Astrocyte of the cerebellum (primary cell): ENCODE results near the gene BUB3.

ENCODE experiments used
- DNase-seq: peaks from one replicate; pipeline ENCODE4 v3.0.0-alpha.2; 2011; ENCODE audit warnings: low read depth
- H3K4me3 ChIP-seq: 2 replicates; pipeline ENCODE4 v1.5.1; 2011; ENCODE audit warnings: mild to moderate bottlenecking, low read depth, low read length, moderate library complexity
- CTCF ChIP-seq: IDR thresholded peaks from 2 replicates; pipeline ENCODE4 v1.5.1; 2012; ENCODE audit warnings: low read length, low read depth, moderate library complexity, mild to moderate bottlenecking; ENCODE audit errors: missing control alignments
- in situ Hi-C: cut with HindIII; loops from 2 replicates; pipeline ENCODE4 v1.10.0; 2017; ENCODE audit warnings: low sequenced_read_pairs

The BUB3 gene

GRCh38 chr10:123154711-123155505, 706 bp downstream of the BUB3 start:
- in situ Hi-C loops, result no loop called here
- TF ChIP-seq CTCF, result no peak
- H3K4me3 ChIP-seq, result peak overlapping the region; percentile 86
- DNase-seq, result no peak

- TF ChIP-seq CTCF, result no peak
- in situ Hi-C loops, result no loop called here
- DNase-seq, result no peak
- no peak overlapping the region for H3K4me3 ChIP-seq
Measured at GRCh38 chr10:123156078-123156477, 1.9 kb downstream of the BUB3 start.

GRCh38 chr10:123157210-123157609, 3.0 kb downstream of the BUB3 start:
- DNase-seq, result no peak
- in situ Hi-C loops, result no loop called here

GRCh38 chr10:123158682-123159081, 4.5 kb downstream of the BUB3 start:
- TF ChIP-seq CTCF, result no peak
- no peak for DNase-seq
- H3K4me3 ChIP-seq, result no peak overlapping the region
- in situ Hi-C loops, result no loop called here

More at GRCh38 chr10:123157210-123157609, 3.0 kb downstream of the BUB3 start:
- TF ChIP-seq CTCF, result no peak
- H3K4me3 ChIP-seq, result no peak overlapping the region

GRCh38 chr10:123160311-123160980, 6.2 kb downstream of the BUB3 start:
- H3K4me3 ChIP-seq, result no peak overlapping the region
- no peak for DNase-seq
- no peak for TF ChIP-seq CTCF
- in situ Hi-C loops, result no loop called here

GRCh38 chr10:123164319-123164718, 10.1 kb downstream of the BUB3 start:
- in situ Hi-C loops, result no loop called here
- TF ChIP-seq CTCF, result no peak
- no peak for DNase-seq
- H3K4me3 ChIP-seq, result no peak overlapping the region
